B cell (primary cell): ENCODE data around the gene CASZ1. TPM values are rescaled to one million over a fixed set of nuclear protein-coding genes. Genes with fewer than 3 reads are reported as not detected.

Source experiments
- ATAC-seq: fragments of 200-7000 bp; cut with Tn5 transposase; one replicate; pipeline ENCODE4 v1.10.0; 2021; ENCODE audit warnings: low read depth, mild to moderate bottlenecking, moderate number of reproducible peaks, moderate library complexity
- CTCF ChIA-PET: fragments of 350-600 bp; sonication (Branson Sonifier 250); formaldehyde crosslinking; loops from one replicate; lab custom pipeline; 2021; ENCODE audit warnings: antibody characterized with exemption, inconsistent platforms; lab: Charles Lee
- POLR2A ChIA-PET: fragments of 350-600 bp; sonication (Branson Sonifier 250); formaldehyde crosslinking; loops from one replicate; lab custom pipeline; 2021; ENCODE audit warnings: antibody characterized with exemption; lab: Charles Lee
- DNase-seq: peaks from one replicate; pipeline ENCODE4 v3.0.0; 2013
- H2AFZ ChIP-seq: 2 replicates; pipeline ENCODE4 v1.6.1; 2012; ENCODE audit warnings: mild to moderate bottlenecking, low read depth, low read length; ENCODE audit not compliant: insufficient read depth, poor library complexity, severe bottlenecking
- H3K27ac ChIP-seq, 2 donors: 1 replicate in 1 of 2; 2 replicates in 1 of 2; pipeline ENCODE4 v1.5.1; 2012 to 2013; ENCODE audit warnings: low read length in 2 of 2, mild to moderate bottlenecking in 2 of 2, moderate library complexity in 1 of 2
- H3K27me3 ChIP-seq, 4 experiments: fragments of 200-600 bp in 1 of 4; sonication (generic) in 1 of 4; replicated peaks in 1 of 4; 1 replicate in 2 of 4; 2 replicates in 2 of 4; pipeline versions ENCODE4 v1.6.1 to v1.7.0; 2013 to 2016; ENCODE audit warnings: low read length in 3 of 4, mild to moderate bottlenecking in 2 of 4, mixed read lengths in 1 of 4, moderate library complexity in 1 of 4; ENCODE audit not compliant: insufficient read depth in 4 of 4, control insufficient read depth in 3 of 4; ENCODE audit errors: control extremely low read depth in 1 of 4
- H3K36me3 ChIP-seq, 2 experiments: replicated peaks in 1 of 2; 1 replicate in 1 of 2; 2 replicates in 1 of 2; pipeline versions ENCODE4 v1.6.1 to v1.7.1; 2013; ENCODE audit warnings: low read length in 1 of 2; ENCODE audit not compliant: insufficient read depth in 2 of 2, control insufficient read depth in 1 of 2; ENCODE audit errors: control extremely low read depth in 1 of 2, extremely low read depth in 1 of 2
- H3K4me1 ChIP-seq, 2 donors: fragments of 200-600 bp in 1 of 2; sonication (generic) in 1 of 2; 1 replicate in 1 of 2; 2 replicates in 1 of 2; pipeline versions ENCODE4 v1.5.1 to v1.6.1; 2013 to 2017; ENCODE audit warnings: low read length in 2 of 2; ENCODE audit not compliant: control insufficient read depth in 2 of 2, insufficient read depth in 2 of 2
- H3K4me2 ChIP-seq: replicated peaks from 2 replicates; pipeline ENCODE3; 2012; ENCODE audit warnings: mild to moderate bottlenecking, low read depth, low read length; ENCODE audit not compliant: poor library complexity, severe bottlenecking
- H3K4me3 ChIP-seq, 5 experiments: fragments of 200-600 bp in 1 of 5; sonication (generic) in 1 of 5; 1 replicate in 3 of 5; 2 replicates in 2 of 5; pipeline versions ENCODE4 v1.5.1 to v1.7.0; 2011 to 2016; ENCODE audit warnings: low read length in 4 of 5, mild to moderate bottlenecking in 4 of 5, low read depth in 2 of 5, control low read depth in 1 of 5, moderate library complexity in 1 of 5; ENCODE audit not compliant: insufficient read depth in 1 of 5; ENCODE audit errors: control extremely low read depth in 1 of 5, extremely low read depth in 1 of 5
- H3K79me2 ChIP-seq: fragments of 200-600 bp; sonication (generic); one replicate; pipeline ENCODE4 v1.6.0; 2016; ENCODE audit warnings: low read length; ENCODE audit not compliant: control insufficient read depth, insufficient read depth
- H3K9ac ChIP-seq: fragments of 200-600 bp; sonication (generic); 2 replicates; pipeline ENCODE4 v1.6.1; 2017; ENCODE audit warnings: mild to moderate bottlenecking, low read length, moderate library complexity
- H3K9me3 ChIP-seq, 3 donors: one replicate each; pipeline versions ENCODE4 v1.6.1 to v1.7.1; 2013; ENCODE audit warnings: low read length in 2 of 3; ENCODE audit not compliant: control insufficient read depth in 2 of 3, insufficient read depth in 1 of 3; ENCODE audit errors: control extremely low read depth in 1 of 3
- H4K20me1 ChIP-seq: 2 replicates; pipeline ENCODE4 v1.6.0; 2012; ENCODE audit warnings: mild to moderate bottlenecking, low read length; ENCODE audit not compliant: insufficient read depth, control insufficient read depth, poor library complexity, severe bottlenecking
- H3K27ac Mint-ChIP-seq: one replicate; pipeline ENCODE4 v1.8.0; 2021; ENCODE audit warnings: mixed read lengths
- H3K27me3 Mint-ChIP-seq: one replicate; pipeline ENCODE4 v1.8.0; 2021; ENCODE audit warnings: mixed read lengths
- H3K4me1 Mint-ChIP-seq: one replicate; pipeline ENCODE4 v1.8.0; 2021; ENCODE audit warnings: mixed read lengths
- H3K4me3 Mint-ChIP-seq: one replicate; pipeline ENCODE4 v1.8.0; 2021; ENCODE audit warnings: mixed read lengths
- H3K9me3 Mint-ChIP-seq: one replicate; pipeline ENCODE4 v1.8.0; 2022; ENCODE audit warnings: mixed read lengths; ENCODE audit not compliant: insufficient read depth
- CTCF ChIP-seq: fragments of 200-600 bp; IDR thresholded peaks from one replicate; pipeline ENCODE4 v1.8.0; 2022; ENCODE audit warnings: antibody characterized with exemption, mild to moderate bottlenecking
- EZH2 ChIP-seq: IDR thresholded peaks from 2 replicates; pipeline ENCODE4 v1.6.1; 2012; ENCODE audit warnings: borderline replicate concordance, low read depth, mild to moderate bottlenecking, moderate library complexity, low read length; ENCODE audit not compliant: insufficient read depth, poor library complexity, severe bottlenecking
- WGBS: methylation state at CpG from one replicate; pipeline ENCODE4 v1.1.5; 2013; ENCODE audit warnings: missing lambda C conversion rate; ENCODE audit not compliant: insufficient coverage; 5-methylcytosine and 5-hydroxymethylcytosine counted together
- intact Hi-C: fragments of 100-400 bp; cut with micrococcal nuclease; formaldehyde crosslinking; loops from one replicate; pipeline ENCODE4 v1.10.0; 2022
- polyA plus RNA-seq: library from polyadenylated mRNA; depleted of rRNA; stranded (reverse); fragments of >200 nt; gene quantifications from 2 replicates; pipeline ENCODE4 v1.2.3, GENCODE V29; 2012
- total RNA-seq, 2 donors: library from RNA; stranded (reverse); fragments of 120-200 nt in 1 of 2; gene quantifications; 1 replicate in 1 of 2; 2 replicates in 1 of 2; pipeline versions ENCODE4 v1.2.3 to v1.2.4, GENCODE V29; 2013 to 2022

The CASZ1 gene
- total and polyA plus RNA-seq, 2 donors (not counting 1 experiment from before 2014, with no cell fraction given) = 9.5 to 27.2 TPM

- Mint-ChIP-seq H3K27ac (no peak overlapping the region), H3K4me1 (no peaks in the 10 kb centered on the region), H3K9me3 (no peaks in the 10 kb centered on the region), H3K4me3 (no peak overlapping the region), H3K27me3 (peaks cover 27% of the 10 kb centered on the region)
- Histone ChIP-seq H3K9me3 (peaks cover 0 to 3% (median 0%) of the 10 kb centered on the region in 3 donors), H3K4me1 (no peaks in the 10 kb centered on the region), H3K27me3 (no peaks in the 10 kb centered on the region), H3K9ac (no peak overlapping the region), H2AFZ (no peak overlapping the region), H3K4me2 (no peak overlapping the region), H3K36me3 (no peaks in the 10 kb centered on the region), H3K79me2 (no peaks in the 10 kb centered on the region), H3K27ac (no peak overlapping the region), H3K4me3 (no peak overlapping the region), H4K20me1 (no peaks in the 10 kb centered on the region)
- CTCF ChIA-PET = no interaction called here
- intact Hi-C loops = no loop called here
- POLR2A ChIA-PET = no interaction called here
- no peak for DNase-seq
- 85% methylated on average over 14 of the region's 14 CpGs for WGBS
- TF ChIP-seq EZH2 (no peak), CTCF (no peak)
- no peak for ATAC-seq
Observed at GRCh38 chr1:10813799-10814198, 17.4 kb upstream of the CASZ1 start.

DNA sequence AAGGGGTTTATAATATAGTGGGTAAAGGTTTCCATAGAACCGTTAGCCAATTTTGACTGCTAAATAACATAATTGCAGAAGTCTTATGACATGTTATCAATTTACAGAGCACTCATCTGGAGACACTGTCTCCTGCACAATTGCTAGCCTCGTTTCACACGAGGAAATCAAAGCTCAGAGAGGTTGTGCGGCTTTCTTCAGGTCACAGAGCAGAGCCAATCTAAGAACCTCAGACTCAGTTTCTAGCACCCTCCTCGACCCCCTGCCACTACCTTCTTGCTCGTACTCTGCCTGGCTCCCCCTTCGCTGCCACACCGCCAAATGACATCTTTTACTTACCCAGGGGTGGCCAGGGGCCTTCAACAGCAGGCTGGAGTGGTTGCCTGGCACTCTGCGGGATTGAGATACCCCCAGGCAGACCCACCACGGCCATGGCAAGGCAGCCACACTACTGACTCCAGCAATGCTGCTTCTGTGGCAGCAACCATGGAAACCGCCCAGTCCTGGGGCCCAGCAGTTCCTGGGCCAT lies 16.0 kb upstream of the CASZ1 start:
- CTCF ChIA-PET = no interaction called here
- Histone ChIP-seq H3K9ac (no peak overlapping the region), H3K27me3 (peaks cover 0 to 6% (median 0%) of the 10 kb centered on the region in 4 experiments), H3K4me2 (no peak overlapping the region), H3K9me3 (peaks cover 0 to 1% (median 0%) of the 10 kb centered on the region in 3 donors), H2AFZ (no peak overlapping the region), H4K20me1 (no peaks in the 10 kb centered on the region), H3K79me2 (no peaks in the 10 kb centered on the region), H3K36me3 (no peaks in the 10 kb centered on the region), H3K4me1 (no peaks in the 10 kb centered on the region), H3K4me3 (no peak overlapping the region), H3K27ac (no peak overlapping the region)
- H3K27ac Mint-ChIP-seq = no peak overlapping the region
- intact Hi-C loops = no loop called here
- H3K4me3 Mint-ChIP-seq = no peak overlapping the region
- POLR2A ChIA-PET = no interaction called here
- H3K9me3 Mint-ChIP-seq = no peaks in the 10 kb centered on the region
- WGBS = 88% methylated on average over 10 of the region's 11 CpGs
- no peaks in the 10 kb centered on the region for H3K4me1 Mint-ChIP-seq
- ATAC-seq (no peak), DNase-seq (no peak)
- peaks cover 31% of the 10 kb centered on the region for H3K27me3 Mint-ChIP-seq
- TF ChIP-seq EZH2 (no peak), CTCF (no peak)
